Heart left ventricle (tissue), 16 donors: ENCODE results near the gene PLEKHA4. TPM values are rescaled to one million over a fixed set of nuclear protein-coding genes. Genes with fewer than 3 reads are reported as not detected.
A peak's percentile ranks its signal among the peaks of the same experiment; 100 is the strongest.

Source experiments
- ATAC-seq, 4 donors: fragments of 200-7000 bp; cut with Tn5 transposase; one replicate each; pipeline ENCODE4 v1.9.1; 2020 to 2022; ENCODE audit warnings: moderate library complexity in 4 of 4, mild to moderate bottlenecking in 3 of 4, moderate number of reproducible peaks in 1 of 4
- DNase-seq, 5 donors: peaks; one replicate each; pipeline ENCODE4 v3.0.0-alpha.2; 2020
- H3K27ac ChIP-seq, 12 donors: fragments of 200-600 bp; sonication (generic) in 4 of 12; one replicate each; pipeline versions ENCODE4 v1.5.0 to v1.8.0; 2016 to 2022; ENCODE audit warnings: mild to moderate bottlenecking in 2 of 12
- H3K27me3 ChIP-seq, 9 donors: fragments of 200-600 bp; sonication (generic) in 2 of 9; one replicate each; pipeline versions ENCODE4 v1.5.1 to v1.8.0; 2016 to 2022; ENCODE audit warnings: mild to moderate bottlenecking in 3 of 9
- H3K36me3 ChIP-seq, 9 donors: fragments of 200-600 bp; sonication (generic) in 2 of 9; one replicate each; pipeline versions ENCODE4 v1.5.0 to v1.8.0; 2018 to 2022; ENCODE audit warnings: mild to moderate bottlenecking in 2 of 9
- H3K4me1 ChIP-seq, 12 donors: fragments of 200-600 bp; sonication (generic) in 4 of 12; one replicate each; pipeline versions ENCODE4 v1.5.0 to v1.8.0; 2016 to 2022; ENCODE audit warnings: mild to moderate bottlenecking in 3 of 12
- H3K4me3 ChIP-seq, 12 donors: fragments of 200-600 bp; sonication (generic) in 4 of 12; one replicate each; pipeline versions ENCODE4 v1.5.0 to v1.8.0; 2017 to 2022; ENCODE audit warnings: mild to moderate bottlenecking in 9 of 12, moderate library complexity in 4 of 12
- H3K9me3 ChIP-seq, 12 donors: fragments of 200-600 bp; sonication (generic) in 4 of 12; one replicate each; pipeline versions ENCODE4 v1.5.0 to v1.8.0; 2016 to 2022; ENCODE audit warnings: mild to moderate bottlenecking in 1 of 12
- CTCF ChIP-seq, 12 donors: fragments of 200-600 bp; sonication (generic) in 4 of 12; IDR thresholded peaks; one replicate each; pipeline versions ENCODE4 v1.5.0 to v1.8.0; 2018 to 2022; ENCODE audit warnings: antibody characterized with exemption in 12 of 12, mild to moderate bottlenecking in 5 of 12
- POLR2A ChIP-seq, 2 donors: fragments of 450-650 bp; IDR thresholded peaks; one replicate each; pipeline ENCODE4 v1.6.1; 2017; ENCODE audit warnings: antibody characterized with exemption in 2 of 2, mild to moderate bottlenecking in 2 of 2, moderate library complexity in 2 of 2
- WGBS, 4 donors: extraction: QIAGEN DNeasy Blood & Tissue Kit in 2 of 4; methylation state at CpG; one replicate each; pipeline versions ENCODE4 v1.1.5 to v1.1.7; 2013 to 2018; 5-methylcytosine and 5-hydroxymethylcytosine counted together
- intact Hi-C, 10 donors: fragments of 100-400 bp; cut with DNase I; formaldehyde crosslinking; loops; one replicate each; pipeline versions ENCODE4 v1.11.1 to v1.14.2; 2022
- polyA plus RNA-seq, 2 donors: library from polyadenylated mRNA; stranded (reverse); fragments of 200-250 nt; gene quantifications; one replicate each; pipeline ENCODE4 v1.2.3, GENCODE V29; 2013
- total RNA-seq, 9 donors: library from RNA; depleted of rRNA in 2 of 9; stranded (reverse); fragments of >200 nt in 2 of 9; fragmentation: NEBNext Ultra II Directional in 3 of 9; extraction: Animal tissue kit (Norgen Biotek cat#: 25700) in 3 of 9; gene quantifications; one replicate each; pipeline versions ENCODE4 v1.1.0 to v1.2.4, GENCODE V29; 2016 to 2023
- donor health status: ischemic (EF 13 %, LVEDD 7.1; RV severe dilation, severe dysfunction).
- donor health status: healthy with polysubstance abuse.
- donor health status: DM: no; HTN: yes; CAD: no.
- donor health status: DM: no; HTN: no; CAD: no.
- donor health status: ischemic (EF 25% LVEDD 6.9; RV normal size, moderate dysfunction).
- donor health status: ischemic (EF 25% LVEDD 5.7; RV mildly dilated, moderate dysfunction).
- donor health status: healthy.
- donor health status: DM: yes; HTN: yes; CAD: no.
- donor health status: ischemic (EF 35%, LVEDD 5.7; RV mildly dilated, moderate dysfunction).
- donor health status: nonischemic (EF 11% LVEDD 7.7; RV severe dilation, severe dysfunction).
- donor health status: DM: yes; HTN: yes; CAD: no.
- donor health status: PGD.
- donor health status: ischemic (EF 29% LVEDD 5.4; RV normal size, mild dysfunction).
- donor health status: nonischemic (EF 23%, LVEDD 6.1; RV moderate dilation, normal function).

The PLEKHA4 gene
- total and polyA plus RNA-seq, 11 donors = 7.5 to 66.9 (median 28.6) TPM

DNA sequence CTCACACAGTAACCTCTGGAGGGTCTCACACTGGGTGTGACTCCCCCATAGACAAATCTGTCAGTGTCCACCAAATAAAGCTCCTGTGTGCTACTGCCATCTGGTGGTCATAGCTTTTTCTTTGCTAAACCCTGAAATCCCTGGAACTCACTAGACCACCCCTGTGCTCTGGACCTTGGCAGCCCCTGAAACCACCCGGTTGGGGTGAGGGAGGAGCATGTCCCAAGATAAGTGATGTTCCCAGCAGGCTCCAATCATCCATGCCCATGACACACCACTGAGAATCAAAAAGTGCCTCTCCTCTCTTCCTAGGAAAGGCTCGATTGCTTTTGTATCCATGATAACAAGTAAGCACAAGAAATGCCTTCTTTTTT lies 25.6 kb downstream of the PLEKHA4 start:
- no peak overlapping the region for H3K27ac ChIP-seq
- TF ChIP-seq POLR2A (IDR thresholded peaks at IDR 0.05) (no peak), CTCF (IDR thresholded peaks at IDR 0.05) (peak; percentile 72 to 85 (median 78))
- H3K36me3 ChIP-seq = peaks cover 0 to 44% (median 8%) of the 10 kb centered on the region in 9 donors
- ATAC-seq (peak; percentile 10 to 70 (median 50)), DNase-seq (peak in 2 of 5 donors; percentile 36 to 37)
- H3K27me3 ChIP-seq = no peaks in the 10 kb centered on the region
- H3K9me3 ChIP-seq = no peaks in the 10 kb centered on the region
- H3K4me3 ChIP-seq = no peak overlapping the region
- intact Hi-C loops = loop anchor here in 8 of 10 donors (1.0 to 10.0 kb wide), 5 partner anchors 54 to 196 kb away; partner anchors contain the start of genes CA11 (in 2 of the 8) and NTN5 (in 2 of the 8)
- H3K4me1 ChIP-seq = no peaks in the 10 kb centered on the region
- WGBS, 4 donors = 46 to 50% (median 47%) methylated on average over 2 of the region's 2 CpGs

- WGBS, 4 donors = 93 to 96% (median 95%) methylated on average over 6 of the region's 6 CpGs
- intact Hi-C loops = loop anchor here in 3 of 10 donors (5.0 to 10.0 kb wide), 2 partner anchors 167 to 194 kb away; partner anchors contain the start of genes NTN5 (in 2 of the 3) and CA11 (in 1 of the 3)
Measured at GRCh38 chr19:48841571-48841970, 26.8 kb downstream of the PLEKHA4 start.

DNA sequence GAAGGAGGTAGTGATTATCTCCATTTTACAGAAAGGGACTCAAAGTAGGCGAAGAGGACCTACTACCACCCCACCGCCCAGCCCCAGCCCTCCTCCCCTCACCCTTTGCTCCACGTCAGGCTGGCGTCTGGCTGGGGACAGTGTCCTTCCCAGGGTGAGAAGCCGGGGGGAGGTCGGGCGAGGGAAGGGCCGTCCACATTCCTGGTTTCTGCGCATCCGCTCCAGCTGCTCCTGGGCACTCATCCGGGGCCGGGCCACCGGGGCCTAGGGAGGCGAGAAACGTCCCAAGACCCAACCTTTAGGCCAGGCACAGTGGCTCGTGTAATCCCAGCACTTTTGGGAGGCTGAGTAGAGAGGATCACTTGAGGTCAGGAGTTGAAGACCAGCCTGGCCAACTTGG lies 27.4 kb downstream of the PLEKHA4 start:
- ATAC-seq (no peak), DNase-seq (no peak)
- H3K36me3 ChIP-seq = peaks cover 0 to 28% (median 8%) of the 10 kb centered on the region in 9 donors
- no peak overlapping the region for H3K27ac ChIP-seq
- whole genome bisulfite sequencing, 4 donors = 90 to 94% (median 92%) methylated on average over 15 to 16 of the region's 16 CpGs
- TF ChIP-seq CTCF (IDR thresholded peaks at IDR 0.05) (no peak), POLR2A (IDR thresholded peaks at IDR 0.05) (no peak)
- intact Hi-C loops = loop anchor here in 3 of 10 donors (5.0 to 10.0 kb wide), 2 partner anchors 166 to 194 kb away; partner anchors contain the start of genes NTN5 (in 2 of the 3) and CA11 (in 1 of the 3)
- peaks cover 0 to 13% (median 9%) of the 10 kb centered on the region in 12 donors for H3K4me1 ChIP-seq
- H3K27me3 ChIP-seq = peaks cover 0 to 4% (median 0%) of the 10 kb centered on the region in 9 donors
- H3K9me3 ChIP-seq = no peaks in the 10 kb centered on the region
- no peak overlapping the region for H3K4me3 ChIP-seq

More at GRCh38 chr19:48841571-48841970, 26.8 kb downstream of the PLEKHA4 start:
- Histone ChIP-seq H3K4me3 (no peak overlapping the region), H3K27ac (no peak overlapping the region), H3K4me1 (peaks cover 0 to 8% (median 6%) of the 10 kb centered on the region in 12 donors), H3K9me3 (no peaks in the 10 kb centered on the region), H3K27me3 (peaks cover 0 to 4% (median 0%) of the 10 kb centered on the region in 9 donors), H3K36me3 (peaks cover 0 to 32% (median 8%) of the 10 kb centered on the region in 9 donors)
- DNase-seq (no peak), ATAC-seq (no peak)
- TF ChIP-seq CTCF (IDR thresholded peaks at IDR 0.05) (no peak), POLR2A (IDR thresholded peaks at IDR 0.05) (no peak)

- TF ChIP-seq CTCF (IDR thresholded peaks at IDR 0.05) = no peak
- no peak for TF ChIP-seq POLR2A (IDR thresholded peaks at IDR 0.05)
- Histone ChIP-seq H3K36me3 (peaks cover 0 to 6% (median 0%) of the 10 kb centered on the region in 9 donors), H3K27ac (peak overlapping the region in 3 of 12 donors; percentile 70 to 86 (median 81)), H3K9me3 (no peaks in the 10 kb centered on the region), H3K4me3 (peak overlapping the region in 3 of 12 donors; percentile 27 to 55 (median 47)), H3K27me3 (peaks cover 0 to 4% (median 0%) of the 10 kb centered on the region in 9 donors), H3K4me1 (peaks cover 0 to 19% (median 10%) of the 10 kb centered on the region in 12 donors)
- intact Hi-C loops = loop anchor here in 7 of 10 donors (2.0 to 10.0 kb wide), 5 partner anchors 43 to 193 kb away; partner anchors contain the start of genes CA11 (in 6 of the 7) and NTN5 (in 4 of the 7)
- ATAC-seq (no peak), DNase-seq (no peak)
- 54 to 74% (median 58%) methylated on average over 9 of the region's 9 CpGs for WGBS, 4 donors
Measured at GRCh38 chr19:48837687-48838086, 30.7 kb downstream of the PLEKHA4 start.
